Stomach smooth muscle (tissue), 2 donors: ENCODE results near the gene THRB.

Experiments used
- H3K27ac ChIP-seq: one replicate; pipeline ENCODE4 v1.7.0; 2013; ENCODE audit warnings: mild to moderate bottlenecking, low read length, inconsistent platforms
- H3K27me3 ChIP-seq, 2 donors: one replicate each; pipeline ENCODE4 v1.7.0; 2013; ENCODE audit warnings: low read length in 2 of 2; ENCODE audit not compliant: insufficient read depth in 2 of 2, control insufficient read depth in 1 of 2
- H3K36me3 ChIP-seq, 2 donors: one replicate each; pipeline ENCODE4 v1.7.0; 2013; ENCODE audit warnings: low read length in 2 of 2; ENCODE audit not compliant: control insufficient read depth in 2 of 2, insufficient read depth in 2 of 2
- H3K4me1 ChIP-seq: one replicate; pipeline ENCODE4 v1.7.0; 2013; ENCODE audit warnings: low read length; ENCODE audit not compliant: control insufficient read depth, insufficient read depth
- H3K4me3 ChIP-seq, 2 donors: one replicate each; pipeline ENCODE4 v1.7.0; 2013; ENCODE audit warnings: low read length in 2 of 2
- H3K9ac ChIP-seq, 2 donors: one replicate each; pipeline ENCODE4 v1.7.0; 2013; ENCODE audit warnings: low read length in 2 of 2, mild to moderate bottlenecking in 1 of 2
- H3K9me3 ChIP-seq, 2 donors: one replicate each; pipeline ENCODE4 v1.7.0; 2013; ENCODE audit warnings: low read length in 2 of 2; ENCODE audit not compliant: control insufficient read depth in 2 of 2
- donor health status: healthy.
- donor health status: Pancreatic carcinoma.

THRB gene

DNA sequence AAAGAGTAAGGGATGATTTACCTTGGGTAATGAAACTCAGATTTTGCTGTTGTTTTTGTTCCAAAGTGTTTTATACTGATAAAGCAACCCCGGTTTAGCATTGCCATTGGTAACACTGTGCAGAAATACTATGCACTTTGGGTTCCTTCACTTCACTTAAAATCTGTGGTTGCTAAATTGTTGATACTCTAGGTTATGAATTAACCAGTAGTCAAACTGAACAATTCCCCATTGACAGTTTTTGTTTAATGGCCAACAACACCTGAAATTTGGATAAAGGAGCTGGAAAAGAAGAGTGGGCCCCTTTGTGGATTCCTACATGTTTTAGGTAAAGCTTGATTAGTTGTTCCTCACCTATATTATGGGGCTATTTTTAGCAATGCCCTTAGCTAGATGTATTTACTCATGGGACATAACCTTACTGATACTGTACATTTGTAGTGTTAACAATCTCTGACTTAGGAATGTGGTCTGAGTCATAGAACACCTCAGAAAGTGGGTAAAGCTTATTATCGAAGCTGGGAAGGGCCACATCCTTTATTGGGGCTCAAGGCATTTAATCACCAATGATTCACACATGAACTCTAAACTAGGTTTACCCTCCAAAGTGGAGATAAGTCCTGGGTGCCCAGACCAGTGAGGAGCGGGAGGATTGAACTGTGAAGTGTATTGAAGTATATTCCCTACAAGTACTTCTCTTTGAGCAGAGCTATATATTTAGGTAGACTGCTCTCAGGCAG lies 29.5 kb upstream of the THRB start:
- H3K4me3 ChIP-seq = no peak overlapping the region
- H3K27ac ChIP-seq = no peak overlapping the region
- no peak overlapping the region for H3K9ac ChIP-seq
- H3K36me3 ChIP-seq = no peaks in the 10 kb centered on the region
- no peaks in the 10 kb centered on the region for H3K27me3 ChIP-seq
- no peaks in the 10 kb centered on the region for H3K9me3 ChIP-seq
- peaks cover 7% of the 10 kb centered on the region for H3K4me1 ChIP-seq

DNA sequence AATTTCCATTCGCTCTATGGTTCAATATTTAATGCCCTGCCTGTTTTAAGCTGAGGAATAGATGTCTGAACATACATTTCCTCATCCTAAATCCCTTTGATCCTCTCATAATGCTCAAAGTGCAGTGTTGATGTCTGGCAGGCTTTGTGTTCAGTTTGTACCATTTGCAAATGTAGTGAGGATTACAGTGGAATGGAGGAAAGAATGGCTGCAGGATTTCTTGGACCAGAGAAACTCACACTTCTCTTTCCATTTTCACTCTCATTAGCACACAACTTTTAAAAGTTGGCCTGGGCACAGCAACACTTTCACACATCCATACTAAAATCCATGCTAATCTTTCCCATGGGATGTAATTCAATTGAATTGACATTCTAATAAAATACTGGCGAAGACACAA lies 28.6 kb upstream of the THRB start:
- no peaks in the 10 kb centered on the region for H3K36me3 ChIP-seq
- no peaks in the 10 kb centered on the region for H3K27me3 ChIP-seq
- H3K9me3 ChIP-seq = no peaks in the 10 kb centered on the region
- H3K9ac ChIP-seq = no peak overlapping the region
- H3K4me1 ChIP-seq = peaks cover 7% of the 10 kb centered on the region
- no peak overlapping the region for H3K4me3 ChIP-seq
- no peak overlapping the region for H3K27ac ChIP-seq

DNA sequence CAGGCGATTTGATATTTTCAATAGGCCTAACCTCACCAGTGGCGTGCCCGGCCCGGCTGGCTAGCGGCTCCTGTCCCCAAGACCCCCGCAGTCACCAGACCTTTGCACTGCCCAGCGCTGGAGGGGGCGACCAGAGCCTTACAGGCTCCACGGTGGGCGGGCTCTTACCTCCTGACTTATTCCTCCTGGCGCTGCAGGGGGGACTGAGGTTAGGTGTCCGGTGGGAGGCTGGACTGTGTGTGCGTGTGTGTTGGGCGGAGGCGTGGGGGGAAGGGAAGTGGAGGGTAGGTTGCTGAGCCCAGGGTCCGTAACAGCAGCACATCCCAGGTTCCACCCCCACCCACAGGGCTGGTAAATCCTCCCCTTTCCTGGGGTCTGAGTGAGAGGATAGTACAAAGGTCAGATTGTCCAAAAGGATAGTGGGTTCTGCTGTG lies 27.5 kb upstream of the THRB start:
- peaks cover 7% of the 10 kb centered on the region for H3K4me1 ChIP-seq
- H3K27me3 ChIP-seq = no peaks in the 10 kb centered on the region
- no peaks in the 10 kb centered on the region for H3K9me3 ChIP-seq
- H3K9ac ChIP-seq = peak overlapping the region; percentile 48 to 55
- H3K4me3 ChIP-seq = peak overlapping the region; percentile 66 to 78
- H3K36me3 ChIP-seq = no peaks in the 10 kb centered on the region
- H3K27ac ChIP-seq = peak overlapping the region; percentile 69

DNA sequence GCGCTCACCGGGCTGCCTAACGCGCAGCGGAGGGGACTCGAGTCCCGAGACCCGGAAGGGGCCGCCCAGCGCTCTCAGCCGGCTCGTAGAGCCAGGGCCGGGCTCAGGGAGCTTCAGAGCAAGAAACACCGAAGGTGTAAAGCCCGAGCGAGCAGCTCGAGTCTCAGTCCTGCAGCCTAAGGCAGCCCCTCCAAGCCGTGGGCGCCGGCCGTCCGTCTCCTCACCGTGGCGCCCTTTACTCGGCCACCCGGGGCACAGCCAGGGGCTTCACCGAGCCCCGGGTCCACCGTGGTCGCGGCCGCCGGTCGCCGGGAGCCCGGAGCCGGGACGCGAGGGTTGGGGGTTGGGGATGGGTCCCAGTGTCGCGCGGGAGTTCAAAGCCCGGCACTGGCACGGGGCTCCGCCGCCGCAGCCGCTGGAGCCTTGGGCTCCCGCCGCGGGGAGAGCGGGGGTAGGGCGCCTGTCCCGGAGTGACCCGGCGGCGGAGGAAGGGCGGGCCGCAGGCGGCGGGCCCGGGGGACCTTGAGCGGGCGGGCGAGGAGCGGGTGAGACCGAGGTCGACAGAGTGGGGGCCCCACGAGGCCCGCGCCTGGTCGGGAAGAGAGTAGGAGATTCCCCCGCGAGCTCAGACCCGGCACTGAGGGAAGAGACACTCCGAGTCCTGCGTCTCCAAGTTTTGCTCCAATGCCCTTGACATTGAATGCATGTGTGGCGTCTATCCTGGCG lies 26.9 kb upstream of the THRB start:
- H3K4me3 ChIP-seq = peak overlapping the region; percentile 66 to 78
- H3K4me1 ChIP-seq = peaks cover 7% of the 10 kb centered on the region
- H3K27me3 ChIP-seq = no peaks in the 10 kb centered on the region
- peak overlapping the region; percentile 69 for H3K27ac ChIP-seq
- H3K9ac ChIP-seq = peak overlapping the region; percentile 48 to 55
- H3K36me3 ChIP-seq = no peaks in the 10 kb centered on the region
- H3K9me3 ChIP-seq = no peaks in the 10 kb centered on the region

DNA sequence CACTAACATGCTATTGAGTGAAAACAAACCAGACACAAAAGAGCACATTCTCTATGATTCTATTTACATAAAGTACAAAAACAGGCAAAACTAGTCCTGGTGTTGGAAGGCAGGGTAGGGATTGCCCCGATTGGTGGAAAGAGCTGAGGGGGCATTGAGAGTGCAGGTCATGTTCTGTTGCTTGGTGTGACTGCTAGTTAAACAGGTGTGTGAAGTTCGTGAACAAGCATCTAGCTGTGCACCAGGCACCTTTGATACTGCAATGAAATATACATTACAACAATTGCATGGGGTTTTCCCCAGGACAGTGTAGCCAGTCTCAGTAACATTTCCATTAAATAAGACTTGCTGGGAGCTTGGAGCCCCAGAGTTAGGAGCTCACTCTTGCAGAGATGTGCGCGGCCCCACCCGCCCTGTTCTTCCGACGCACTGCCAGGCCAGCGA lies 26.3 kb upstream of the THRB start:
- Histone ChIP-seq H3K9ac (peak overlapping the region; percentile 48 to 55), H3K36me3 (no peaks in the 10 kb centered on the region), H3K27me3 (no peaks in the 10 kb centered on the region), H3K4me3 (peak overlapping the region; percentile 66 to 78), H3K9me3 (no peaks in the 10 kb centered on the region), H3K27ac (peak overlapping the region; percentile 69), H3K4me1 (peaks cover 7% of the 10 kb centered on the region)

DNA sequence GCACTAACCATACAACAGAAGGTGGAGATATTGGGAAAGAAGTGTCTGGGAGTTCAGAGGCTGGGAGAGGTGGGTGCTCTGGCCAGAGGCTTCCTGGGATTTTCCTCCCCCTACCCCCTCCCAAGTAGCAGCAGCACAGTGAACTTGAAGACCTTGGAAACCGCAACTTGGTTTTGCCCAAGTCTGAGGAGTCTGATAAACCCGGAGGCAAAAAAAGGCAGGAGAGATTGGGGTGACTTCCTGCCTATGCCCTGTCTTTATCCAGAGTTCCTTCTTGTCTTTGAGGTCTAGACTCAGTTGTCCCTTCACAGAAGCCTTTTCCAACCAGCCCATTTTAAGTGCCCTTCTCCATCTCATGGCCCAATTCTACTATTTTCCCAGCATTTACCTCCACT lies 25.4 kb upstream of the THRB start:
- H3K27ac ChIP-seq = no peak overlapping the region
- H3K9ac ChIP-seq = no peak overlapping the region
- no peaks in the 10 kb centered on the region for H3K9me3 ChIP-seq
- H3K36me3 ChIP-seq = no peaks in the 10 kb centered on the region
- no peaks in the 10 kb centered on the region for H3K27me3 ChIP-seq
- no peak overlapping the region for H3K4me3 ChIP-seq
- H3K4me1 ChIP-seq = peaks cover 7% of the 10 kb centered on the region

DNA sequence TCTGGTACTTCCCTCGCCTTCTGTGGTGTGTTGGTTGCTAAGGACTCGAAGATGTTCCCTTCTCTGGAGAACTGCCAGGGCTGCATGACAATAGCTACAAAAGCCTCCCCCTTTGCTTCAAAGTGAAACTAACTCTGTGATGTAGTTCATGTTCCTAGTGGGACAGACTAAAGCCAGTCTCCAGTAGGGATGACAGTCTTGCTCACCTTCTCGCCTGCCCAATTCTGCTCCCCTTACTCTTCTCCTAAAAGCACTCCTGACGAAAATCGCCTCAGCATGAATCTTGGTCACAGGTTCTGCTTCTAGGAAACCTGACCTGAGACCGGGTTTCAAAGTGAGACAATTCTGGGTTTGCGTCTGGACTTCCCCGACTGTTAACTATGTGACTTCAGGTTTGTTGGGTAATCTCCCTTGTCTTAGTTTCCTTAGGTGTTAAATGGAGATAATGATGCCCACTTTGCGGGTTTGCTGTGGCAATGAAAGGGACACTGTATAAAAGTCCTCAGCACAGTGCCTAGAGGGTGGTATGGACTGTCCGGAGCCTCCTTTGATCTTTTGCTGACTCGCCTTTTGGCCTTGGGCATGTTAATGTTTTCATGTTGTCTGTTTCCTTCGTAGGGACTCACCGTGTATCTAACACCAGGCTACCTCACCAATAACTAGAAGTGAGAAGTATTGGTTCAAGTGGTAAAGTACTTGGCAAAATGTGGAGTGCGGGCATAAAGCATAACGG lies 24.9 kb upstream of the THRB start:
- H3K4me3 ChIP-seq = no peak overlapping the region
- H3K27ac ChIP-seq = no peak overlapping the region

DNA sequence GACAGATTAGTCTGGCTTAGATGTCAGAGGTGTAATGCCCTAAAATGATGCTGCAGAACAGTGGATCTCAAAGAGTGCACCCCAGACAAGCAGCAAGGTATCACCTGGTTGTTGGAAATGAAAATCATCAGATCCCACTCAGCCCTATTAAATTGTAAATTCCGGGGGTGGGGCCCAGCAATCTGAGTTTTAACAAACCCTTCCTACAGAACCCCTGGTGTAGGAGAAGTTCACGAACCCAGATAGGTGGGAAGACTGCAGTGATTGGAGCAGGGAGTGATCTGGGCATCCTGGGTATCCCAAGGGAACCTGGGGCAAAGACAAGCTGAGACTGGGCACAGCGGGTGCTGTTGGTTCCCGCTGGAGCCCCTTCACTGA lies 24.3 kb upstream of the THRB start:
- H3K27ac ChIP-seq = no peak overlapping the region
- H3K36me3 ChIP-seq = no peaks in the 10 kb centered on the region
- peaks cover 7% of the 10 kb centered on the region for H3K4me1 ChIP-seq
- no peaks in the 10 kb centered on the region for H3K27me3 ChIP-seq
- H3K9me3 ChIP-seq = no peaks in the 10 kb centered on the region
- no peak overlapping the region for H3K9ac ChIP-seq
- no peak overlapping the region for H3K4me3 ChIP-seq

More for the DNA sequence above, 24.9 kb upstream of the THRB start:
- Histone ChIP-seq H3K36me3 (no peaks in the 10 kb centered on the region), H3K9ac (no peak overlapping the region), H3K9me3 (no peaks in the 10 kb centered on the region), H3K4me1 (peaks cover 7% of the 10 kb centered on the region), H3K27me3 (no peaks in the 10 kb centered on the region)

DNA sequence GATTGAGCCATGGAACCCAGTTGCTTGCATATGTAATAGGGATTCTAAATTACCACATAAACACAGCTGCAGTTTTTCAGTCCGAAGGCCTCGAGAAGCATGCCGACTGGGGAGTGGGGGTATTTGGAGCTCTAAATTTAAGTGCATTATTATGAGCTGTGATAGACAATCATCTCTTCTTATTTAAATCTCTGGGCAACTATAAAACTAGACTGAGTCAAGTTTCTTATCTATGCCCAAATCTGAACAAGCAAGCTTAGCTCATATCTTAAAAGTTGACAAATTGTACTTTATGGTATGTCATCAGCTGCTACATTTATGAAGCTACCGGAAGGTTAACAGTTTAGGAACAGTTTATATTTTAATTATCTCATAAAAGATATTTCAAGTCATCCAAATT lies 19.5 kb upstream of the THRB start:
- no peaks in the 10 kb centered on the region for H3K4me1 ChIP-seq
- H3K27me3 ChIP-seq = no peaks in the 10 kb centered on the region
- H3K9me3 ChIP-seq = no peaks in the 10 kb centered on the region
- H3K36me3 ChIP-seq = no peaks in the 10 kb centered on the region
- H3K9ac ChIP-seq = no peak overlapping the region
- no peak overlapping the region for H3K27ac ChIP-seq
- H3K4me3 ChIP-seq = no peak overlapping the region

DNA sequence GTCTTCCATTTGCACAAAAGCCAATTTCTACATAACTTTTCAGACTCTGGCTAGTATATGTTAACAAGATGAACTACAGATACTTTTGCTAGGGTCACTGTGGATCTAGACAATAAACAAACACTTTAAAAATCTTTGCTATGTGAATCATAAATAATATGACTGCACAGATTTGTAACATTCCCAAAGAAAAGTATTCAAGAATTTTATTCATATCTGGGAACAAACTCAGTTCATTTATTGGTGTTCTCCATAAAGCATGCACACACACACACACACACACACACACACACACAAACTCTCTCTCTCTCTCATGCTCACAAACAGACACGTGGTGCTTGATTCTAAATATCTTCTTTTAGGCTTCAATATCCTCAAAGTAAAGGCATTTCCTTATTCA lies 18.8 kb upstream of the THRB start:
- H3K4me1 ChIP-seq = no peaks in the 10 kb centered on the region
- H3K27me3 ChIP-seq = no peaks in the 10 kb centered on the region
- no peak overlapping the region for H3K9ac ChIP-seq
- H3K36me3 ChIP-seq = no peaks in the 10 kb centered on the region
- H3K9me3 ChIP-seq = no peaks in the 10 kb centered on the region
- no peak overlapping the region for H3K4me3 ChIP-seq
- H3K27ac ChIP-seq = no peak overlapping the region
